NAMALWA (cell line): Measurements from ENCODE around the gene CCNL1.
"Not testable (repeated sequence)": the region's sequence is repeated elsewhere in the genome, so short reads cannot be mapped to it uniquely, and the experiment has no call there.

Experiments
- DNase-seq: peaks from one replicate; pipeline ENCODE4 v3.0.0-alpha.2; 2015; ENCODE audit warnings: low spot score

The CCNL1 gene

DNA sequence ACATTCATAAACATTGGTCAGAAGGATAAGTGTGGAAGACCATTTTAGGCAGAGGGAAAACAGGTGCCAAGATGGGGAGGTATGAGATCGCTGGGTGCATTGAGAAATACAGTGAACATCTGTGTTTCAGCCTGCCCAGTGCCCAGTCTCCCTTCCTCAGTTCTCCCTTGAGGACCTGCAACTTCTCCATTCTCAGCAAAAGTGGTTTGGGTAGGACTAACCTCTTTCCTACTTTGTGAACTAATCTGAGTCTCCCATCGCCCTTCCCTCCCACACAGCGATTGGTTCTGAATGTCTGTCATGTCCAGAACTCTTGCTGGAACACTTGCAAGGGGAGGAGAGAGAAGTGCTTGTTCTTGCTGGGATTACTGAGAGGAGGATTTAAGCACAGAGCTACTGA lies 10.9 kb upstream of the CCNL1 start:
- DNase-seq: peak; percentile 26

DNA sequence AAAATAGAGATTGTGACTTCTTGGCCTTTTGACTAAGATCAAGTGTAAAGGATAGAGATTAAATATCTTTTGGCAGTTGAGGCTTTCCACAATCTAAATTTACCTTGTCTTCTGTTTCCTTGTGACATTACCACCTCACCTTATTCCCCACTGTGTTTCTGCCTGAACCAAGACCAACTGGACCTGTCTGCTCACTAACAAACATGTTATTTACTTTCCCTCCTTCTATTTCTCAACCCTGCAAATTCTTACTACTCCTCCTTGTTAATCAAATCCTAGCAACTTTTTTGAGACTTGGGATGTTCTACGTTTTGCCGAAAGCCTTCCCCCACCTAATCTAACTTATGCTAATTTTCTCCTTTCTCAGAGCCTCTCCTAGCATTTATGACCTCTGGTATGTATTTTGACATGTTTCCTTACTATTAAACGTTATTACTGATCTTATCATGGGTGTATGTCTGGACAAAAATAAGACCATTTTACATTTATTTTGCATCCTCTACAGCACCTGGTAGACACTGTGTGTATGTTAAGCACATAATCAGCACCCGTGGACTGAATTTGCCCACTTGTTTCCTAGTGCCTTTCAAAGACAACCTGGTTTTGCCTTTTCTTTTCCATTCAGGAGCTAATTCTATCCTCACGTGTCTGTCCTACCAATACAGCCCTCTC lies 7.6 kb upstream of the CCNL1 start:
- peak; percentile 7 for DNase-seq

DNA sequence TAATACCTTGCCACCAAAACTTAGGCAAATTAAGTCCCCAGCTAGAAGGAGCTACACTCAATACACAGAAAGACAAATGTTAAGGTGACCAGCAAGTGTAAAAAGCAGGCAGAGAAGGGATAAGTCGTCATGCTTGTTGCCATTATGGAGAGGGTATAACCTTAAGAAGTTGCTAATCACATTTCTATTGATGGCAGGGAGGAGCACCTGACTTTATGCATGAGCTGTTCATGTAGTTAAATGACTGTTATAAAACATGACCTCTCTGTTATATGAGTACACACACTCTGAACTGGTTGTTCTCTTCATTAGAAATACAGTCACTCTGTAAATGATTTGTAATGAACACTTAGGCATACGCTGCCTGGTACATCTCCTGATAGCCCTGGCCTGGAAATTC lies 6.6 kb upstream of the CCNL1 start:
- peak; percentile 27 for DNase-seq

DNA sequence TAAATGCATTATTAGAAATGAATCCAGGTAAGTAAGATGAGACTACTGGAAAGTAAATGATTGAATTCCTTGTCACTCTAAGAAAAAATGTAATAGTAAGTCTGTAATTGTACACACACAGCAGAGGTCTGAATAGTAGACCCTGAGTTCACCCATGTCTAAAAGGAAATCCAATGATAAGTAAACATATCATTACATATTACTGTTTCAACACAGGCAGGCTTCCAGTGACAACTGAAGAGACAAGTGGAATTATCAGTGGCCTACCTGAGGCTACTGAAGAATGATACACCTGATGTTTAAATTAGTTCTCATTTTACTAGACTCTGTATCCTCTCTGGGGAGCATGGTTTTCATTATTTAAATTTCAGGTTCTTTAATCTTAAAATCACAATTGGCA lies 6.2 kb upstream of the CCNL1 start:
- no peak for DNase-seq

DNA sequence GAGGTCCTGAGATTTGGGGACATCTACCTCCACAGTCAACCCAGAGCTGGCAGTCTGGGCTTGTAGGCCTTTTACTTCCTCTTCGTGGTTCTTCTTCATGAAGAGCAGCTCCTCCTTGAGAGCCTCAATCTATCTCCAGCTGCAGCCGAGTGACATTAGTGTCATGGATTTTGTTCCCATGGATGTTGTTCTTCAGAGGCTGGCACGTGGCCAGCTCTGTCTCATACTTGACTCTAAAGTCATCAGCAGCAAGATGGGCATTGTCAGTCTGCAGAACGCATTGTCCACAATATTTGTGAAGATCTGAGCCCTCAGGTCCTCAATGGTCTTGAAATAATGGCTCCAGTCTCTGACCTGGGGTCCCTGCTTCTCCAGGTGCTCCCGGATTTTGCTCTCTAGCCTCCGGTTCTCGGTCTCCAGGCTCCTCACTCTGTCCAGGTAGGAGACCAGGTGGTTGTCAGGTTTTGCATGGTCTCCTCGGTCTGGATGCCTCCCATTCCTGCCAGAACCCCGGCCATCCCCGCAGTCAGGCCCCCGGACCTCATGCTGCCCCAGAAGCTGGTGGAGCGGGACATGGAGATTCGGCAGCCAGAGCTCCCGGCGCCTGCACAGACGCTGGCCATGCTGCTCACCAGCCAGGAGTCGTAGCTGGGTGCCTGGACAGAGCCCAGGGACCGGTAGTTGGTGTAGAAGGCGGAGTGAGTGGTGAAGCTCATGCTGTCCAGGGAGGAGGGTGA lies 3.4 kb upstream of the CCNL1 start:
- no peak for DNase-seq

DNA sequence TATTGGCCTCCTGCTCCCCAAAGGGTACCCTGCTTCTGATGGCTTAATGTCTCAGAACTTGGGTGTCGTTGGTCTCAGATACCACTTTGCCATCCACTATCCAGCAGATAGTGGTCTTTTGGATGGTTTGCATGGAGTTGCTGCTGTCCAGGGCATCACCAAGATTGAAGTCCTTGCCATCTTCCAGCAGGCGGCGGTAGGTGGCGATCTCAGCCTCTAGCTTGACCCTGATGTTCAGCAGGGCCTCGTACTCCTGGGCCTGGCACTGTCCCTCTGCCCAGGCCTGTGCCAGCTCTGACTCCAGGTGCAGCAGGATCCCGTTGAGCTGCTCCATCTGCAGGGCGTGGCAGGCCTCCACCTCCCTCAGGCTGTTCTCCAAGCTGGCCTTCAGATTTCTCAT lies 2.7 kb upstream of the CCNL1 start:
- DNase-seq: not testable (repeated sequence)

DNA sequence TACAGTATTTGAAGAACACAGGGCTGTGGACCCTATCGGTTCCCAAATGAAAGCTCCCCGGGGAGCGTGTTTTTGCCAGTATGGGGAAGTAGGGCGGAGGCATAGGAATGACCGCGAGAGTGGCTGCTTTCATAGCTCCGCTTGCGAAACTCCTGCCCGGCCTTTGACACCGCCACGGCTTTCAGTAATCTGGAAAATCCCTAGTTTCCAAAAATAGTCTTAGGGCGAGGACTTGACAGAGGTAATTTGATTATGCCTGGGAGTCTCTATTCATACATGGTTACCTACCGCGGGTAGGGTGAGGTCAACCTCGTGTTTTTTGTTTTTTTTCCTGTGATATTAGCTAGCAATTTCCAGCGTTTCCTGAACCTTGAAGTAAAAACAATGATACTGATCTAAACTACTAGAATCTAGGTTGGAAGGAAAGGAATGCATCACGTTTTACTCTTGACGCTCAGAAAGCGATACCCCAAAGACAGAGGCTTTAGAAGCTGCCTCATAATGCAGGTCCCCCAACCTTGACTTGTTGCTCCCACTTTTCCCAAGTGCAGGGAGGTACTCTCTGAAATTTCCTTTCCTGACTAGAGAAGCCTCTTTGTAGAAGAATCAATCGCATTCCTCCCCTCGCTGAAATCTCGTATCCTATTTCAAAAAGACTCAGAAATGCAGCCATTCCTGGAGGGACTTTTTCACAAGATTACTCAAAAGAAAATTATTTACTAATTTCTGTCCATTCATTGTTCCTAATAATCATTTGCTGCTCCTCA lies 894 bp upstream of the CCNL1 start:
- peak; percentile 74 for DNase-seq

DNA sequence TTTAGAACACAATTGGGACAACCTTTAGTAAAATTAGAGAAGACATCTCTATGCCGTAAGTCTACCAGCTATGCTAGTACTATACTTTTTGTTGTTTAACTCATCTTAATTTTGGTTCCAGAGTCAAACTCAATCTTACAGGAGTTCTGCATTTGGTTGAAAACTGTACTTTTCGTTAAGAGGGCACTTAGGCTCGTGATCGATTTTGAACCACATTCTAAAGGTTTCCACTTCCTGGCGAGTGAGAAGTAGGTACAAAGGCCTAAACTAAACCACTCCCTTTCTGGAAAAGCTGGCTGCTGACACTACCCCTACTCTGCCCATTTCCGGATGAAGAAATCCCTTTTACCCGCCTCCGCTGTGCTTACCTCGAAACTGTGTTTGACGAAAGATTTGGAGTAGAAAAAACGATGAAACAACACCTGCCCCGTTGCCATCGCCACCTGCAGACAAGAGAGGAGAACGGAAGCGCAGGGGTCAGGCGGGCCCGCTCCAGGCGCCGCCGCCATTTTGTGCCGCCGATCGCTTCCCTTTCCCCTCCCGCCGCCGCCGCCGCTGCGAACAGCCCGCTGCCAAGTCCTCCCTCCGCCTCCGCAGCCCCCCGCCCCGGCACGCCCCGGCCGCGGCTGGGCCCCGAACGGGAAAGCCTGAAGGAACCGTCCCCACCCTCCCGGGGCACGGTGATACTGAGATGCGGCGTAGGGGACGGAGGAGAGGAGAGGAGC lies 748 bp downstream of the CCNL1 start:
- DNase-seq: peak; percentile 85

DNA sequence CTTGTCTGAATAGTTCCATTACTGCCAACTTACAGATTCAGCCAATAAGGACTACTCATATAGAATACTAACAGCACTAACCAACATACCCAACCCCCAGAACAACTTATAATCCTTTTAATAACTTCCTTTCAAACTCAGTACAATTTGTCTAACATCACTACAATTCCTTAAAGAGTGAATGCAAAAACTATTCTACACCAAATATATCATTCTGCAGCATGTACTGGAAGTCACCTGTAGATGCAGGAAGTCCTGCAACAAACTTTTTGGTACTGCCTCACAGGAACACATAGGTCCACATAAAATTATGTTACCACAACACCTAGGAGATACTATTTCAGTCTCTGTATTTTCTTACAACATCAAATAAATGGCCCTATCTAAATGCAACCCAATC lies 2.1 kb downstream of the CCNL1 start:
- DNase-seq: no peak

DNA sequence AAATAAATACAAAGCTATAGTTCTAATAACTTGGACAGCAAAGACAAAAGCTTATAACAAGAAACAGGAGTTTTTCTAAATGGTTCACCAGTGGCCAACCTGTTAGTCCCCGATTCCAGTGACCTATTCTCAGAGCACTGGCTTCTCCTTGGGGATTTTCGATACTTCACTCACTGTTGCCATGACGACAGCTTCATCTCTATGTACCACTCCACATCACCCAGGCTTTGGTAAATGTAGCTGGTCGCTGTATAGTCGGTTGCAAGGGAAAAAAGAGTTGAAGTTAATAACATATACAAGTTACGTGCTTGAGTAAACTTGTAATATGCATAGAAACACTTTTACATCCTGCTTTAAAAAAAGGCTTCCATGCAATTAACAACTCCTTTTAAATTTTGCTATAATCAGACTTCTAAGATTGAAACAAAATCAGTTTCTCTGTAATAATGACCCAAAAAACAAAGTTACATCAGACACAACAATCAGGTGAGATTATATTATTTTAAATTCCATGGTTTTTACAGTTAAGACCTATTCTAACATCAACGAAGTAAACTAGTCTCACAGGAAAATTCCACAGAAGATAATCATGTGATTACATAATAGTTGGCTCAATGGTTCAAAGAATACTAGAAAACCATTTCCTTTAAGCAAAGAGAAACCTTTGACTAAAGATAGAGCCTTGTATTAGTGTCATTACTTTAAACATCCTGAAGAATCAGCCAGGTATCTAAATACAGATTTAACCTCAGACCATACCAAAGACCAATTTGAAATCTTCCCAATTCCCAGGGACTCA lies 2.9 kb downstream of the CCNL1 start:
- DNase-seq: peak; percentile 50

DNA sequence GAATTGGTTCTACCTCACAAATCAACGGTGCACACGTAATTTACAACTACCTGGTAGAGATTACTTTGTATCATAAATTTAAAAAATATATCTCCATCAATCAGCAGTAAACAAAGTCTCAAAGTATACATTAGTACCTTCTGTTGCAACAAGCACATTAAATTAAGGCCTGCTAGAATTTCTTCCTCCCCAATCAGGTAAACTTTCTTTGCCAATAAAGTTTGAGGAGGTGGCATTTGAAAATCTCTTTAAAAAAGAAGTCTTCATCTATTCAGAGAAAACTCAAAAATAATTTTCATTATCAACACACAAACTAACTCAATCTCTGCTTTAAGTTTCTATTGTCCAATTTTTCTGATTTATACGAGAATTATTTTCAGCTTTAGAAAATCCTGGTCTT lies 4.4 kb downstream of the CCNL1 start:
- DNase-seq: no peak

DNA sequence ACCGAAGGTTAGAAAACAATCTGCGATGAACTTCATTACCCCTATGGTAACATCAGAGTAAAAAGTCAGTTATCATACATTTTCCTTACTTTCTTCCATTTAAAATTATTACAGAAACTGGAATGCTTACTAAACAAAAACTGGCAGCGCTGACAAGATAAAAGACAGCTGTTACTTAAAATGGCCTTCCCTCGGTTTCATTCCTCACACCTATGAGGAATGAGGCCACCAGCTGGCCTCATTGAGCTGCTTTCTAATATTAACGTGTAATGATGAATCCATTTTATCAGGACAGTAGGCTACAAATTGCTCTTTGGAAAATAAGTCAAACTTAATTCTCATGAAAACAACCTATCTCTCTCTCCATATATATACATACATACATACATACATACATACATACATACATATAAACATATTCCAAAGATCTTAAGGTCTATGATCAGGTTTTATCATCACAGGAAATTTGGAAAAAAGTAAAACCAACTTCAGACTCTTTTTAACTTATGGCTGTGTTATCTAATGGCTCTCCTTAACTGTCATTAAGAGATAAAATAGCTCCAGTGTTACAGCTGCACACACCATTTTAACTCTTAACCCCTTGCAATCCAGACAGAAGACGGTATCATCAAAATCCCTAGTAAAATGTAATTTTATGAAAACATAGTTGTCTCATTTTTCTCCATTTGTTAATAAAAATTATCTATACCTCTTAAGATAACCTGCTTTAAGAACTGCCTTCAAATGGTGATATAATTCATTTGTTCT lies 5.2 kb downstream of the CCNL1 start:
- no peak for DNase-seq

DNA sequence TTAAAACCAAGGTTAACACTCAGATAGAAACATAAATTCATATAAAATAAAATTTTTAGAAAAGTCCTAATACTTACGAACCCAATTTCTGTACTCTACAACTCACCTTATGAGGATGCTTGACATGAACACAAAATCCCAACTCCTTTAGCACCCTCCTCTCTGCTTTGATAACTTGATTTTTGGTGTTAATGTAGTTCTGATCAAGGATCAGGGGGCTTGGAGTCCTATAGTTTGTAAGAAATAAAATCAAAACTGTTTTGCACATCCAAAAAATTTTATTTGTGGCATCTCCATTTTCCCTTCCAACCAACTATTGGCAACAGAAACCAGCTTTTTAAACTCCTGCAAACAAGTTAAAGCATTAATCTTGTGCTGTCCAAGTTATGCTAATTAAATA lies 7.0 kb downstream of the CCNL1 start:
- no peak for DNase-seq

DNA sequence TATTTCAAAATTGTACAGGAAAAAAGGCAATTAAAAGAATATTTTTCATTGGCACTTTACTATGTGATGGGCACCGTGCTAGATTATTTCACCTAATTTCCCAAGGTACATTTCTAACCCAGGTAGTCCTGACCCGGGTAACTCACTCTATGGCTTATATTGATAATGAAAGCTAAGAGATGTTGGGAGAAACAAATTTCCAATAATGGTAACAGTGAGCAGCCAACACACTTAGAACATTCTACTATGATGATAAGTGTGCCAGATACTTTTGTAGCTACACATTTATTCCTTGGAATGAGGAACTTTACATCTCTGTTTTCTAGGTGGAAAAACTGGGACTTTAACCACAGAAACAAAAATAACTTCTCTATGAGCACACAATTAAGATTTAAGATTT lies 7.5 kb downstream of the CCNL1 start:
- DNase-seq: no peak

DNA sequence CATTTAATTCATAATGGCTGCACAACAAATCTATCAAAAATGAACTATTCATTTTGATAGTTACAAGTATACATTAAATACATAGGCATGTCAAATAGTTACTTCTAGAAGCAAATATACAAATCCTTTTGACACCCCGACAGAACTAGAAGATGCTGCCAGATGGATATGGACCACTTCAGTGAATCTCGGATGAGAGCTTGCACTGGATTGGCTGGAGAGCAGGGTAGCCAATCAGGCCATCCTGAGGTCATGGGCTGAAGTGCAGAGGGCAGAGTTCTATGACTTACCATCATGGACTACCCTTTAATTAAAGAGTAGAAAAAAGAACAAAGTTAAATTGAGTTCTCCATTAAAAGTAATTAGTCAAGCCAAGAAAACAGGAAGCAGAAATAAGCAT lies 8.3 kb downstream of the CCNL1 start:
- peak; percentile 40 for DNase-seq

DNA sequence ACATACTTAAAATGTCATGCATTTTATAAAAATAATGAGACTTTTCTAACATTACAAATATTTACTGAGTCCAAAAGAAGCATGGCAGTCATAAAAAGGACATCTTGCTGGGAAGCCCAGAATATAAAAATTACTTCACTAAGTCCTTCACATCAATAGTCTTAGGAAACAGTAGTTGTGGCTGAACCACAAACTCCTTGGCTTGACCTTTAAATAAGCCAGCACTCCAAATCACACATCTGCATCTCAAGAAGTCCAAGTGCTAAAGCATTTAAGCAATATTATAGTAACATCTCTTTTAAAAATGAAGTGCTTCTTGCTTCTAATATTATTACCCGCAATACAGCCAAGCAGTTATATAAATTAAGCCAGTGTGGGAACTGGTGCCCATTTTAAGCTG lies 8.8 kb downstream of the CCNL1 start:
- no peak for DNase-seq

DNA sequence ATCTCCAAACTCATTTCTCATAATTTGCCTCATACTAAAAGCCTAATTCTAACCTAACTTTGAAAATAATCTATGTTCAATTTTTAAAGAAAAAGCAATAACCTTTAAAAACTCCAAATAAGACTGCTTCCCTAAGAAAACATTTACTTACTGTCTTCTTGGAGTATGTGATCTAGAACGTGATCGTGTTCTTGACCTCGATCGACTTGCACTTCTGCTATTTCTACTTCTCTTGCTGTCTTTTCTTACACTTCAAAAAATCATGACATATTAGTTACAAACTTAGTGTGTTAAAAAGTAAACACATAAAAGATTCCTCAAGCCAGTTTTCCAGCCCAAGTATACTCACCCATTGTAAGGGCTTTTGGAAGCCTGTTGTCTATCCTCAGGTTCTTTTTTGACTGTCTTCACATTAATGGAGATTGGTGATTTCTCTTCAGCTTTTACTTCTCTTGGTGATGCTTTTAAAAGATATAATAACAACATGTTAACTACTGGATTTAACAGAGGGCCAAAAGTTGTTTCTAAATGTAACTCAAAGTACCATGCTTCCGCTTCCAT lies 10.7 kb downstream of the CCNL1 start:
- no peak for DNase-seq

DNA sequence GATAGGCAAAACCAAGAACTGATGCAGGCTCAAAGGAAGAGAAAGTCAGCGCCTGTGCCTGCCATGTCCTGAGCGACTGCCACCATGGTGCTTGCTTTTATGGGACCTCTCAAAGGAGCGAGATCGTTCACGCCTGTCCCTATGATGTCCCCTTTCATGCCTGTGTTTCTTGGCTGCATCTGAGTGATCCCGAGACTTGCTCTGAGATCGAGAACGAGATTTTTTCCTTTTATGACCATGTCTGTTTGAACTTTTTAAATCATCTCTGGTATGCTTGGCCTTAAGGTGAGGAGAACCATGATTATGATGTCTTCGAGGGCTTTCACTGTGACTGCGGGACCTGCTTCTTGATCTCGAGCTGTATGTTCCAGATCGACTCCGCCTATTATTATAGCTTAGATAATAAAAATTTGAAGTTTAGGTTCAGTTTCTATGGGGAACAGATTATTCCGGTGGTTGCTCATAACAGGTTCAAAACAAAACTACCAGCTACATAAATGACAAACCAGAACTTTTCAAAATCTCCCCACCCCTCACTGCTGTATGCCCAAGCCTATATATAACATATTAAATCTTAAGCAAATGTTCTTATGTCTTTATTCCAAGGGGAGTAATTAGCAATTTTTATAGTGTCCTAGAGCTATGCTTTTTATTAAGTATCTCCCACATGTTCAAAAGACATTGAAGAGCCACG lies 11.6 kb downstream of the CCNL1 start:
- DNase-seq: peak; percentile 39

DNA sequence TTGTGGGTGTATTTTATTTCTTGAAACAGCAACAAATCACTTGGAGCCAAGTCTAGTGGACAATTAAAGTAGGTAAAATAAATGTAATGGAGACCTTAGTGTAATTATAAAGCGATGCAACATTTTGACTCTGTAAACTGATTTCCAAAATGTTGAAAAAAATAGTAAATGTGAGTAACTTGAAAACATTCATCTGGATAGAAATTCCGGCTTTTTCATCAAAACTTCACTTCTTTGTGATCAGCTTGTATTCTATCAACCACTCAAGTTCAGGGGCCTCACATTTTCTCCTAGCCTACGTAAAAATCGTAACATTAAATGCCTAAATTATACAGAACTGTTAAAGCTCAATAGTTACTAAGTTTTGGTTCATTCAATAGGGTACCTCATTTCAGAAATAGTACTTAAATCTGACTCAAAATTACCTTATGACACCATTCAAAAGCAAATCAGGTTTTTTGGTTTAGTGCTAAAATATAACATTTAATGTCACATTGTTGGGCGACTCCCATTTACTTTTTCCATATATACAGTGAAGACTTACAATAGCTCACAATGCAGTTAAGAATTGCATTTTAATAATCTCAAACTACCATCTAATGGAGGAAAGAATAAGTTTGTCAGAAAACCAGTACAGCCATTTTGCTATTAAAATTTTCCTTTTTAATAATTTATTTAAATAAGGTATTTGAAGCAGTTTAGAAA lies 12.7 kb downstream of the CCNL1 start:
- peak; percentile 52 for DNase-seq
